HepG2 (cell line): ENCODE results near the gene SAMD10. TPM values are rescaled to one million over a fixed set of nuclear protein-coding genes. Genes with fewer than 3 reads are reported as not detected.
A peak's percentile ranks its signal among the peaks of the same experiment; 100 is the strongest.

Experiments used
- ARHGAP35 ChIP-seq: sonication (generic); formaldehyde crosslinking; IDR thresholded peaks from 2 replicates; pipeline ENCODE4 v1.9.0; 2022; ENCODE audit warnings: mild to moderate bottlenecking, inconsistent platforms, moderate library complexity, missing genetic modification reagents, borderline replicate concordance
- CAMTA2 ChIP-seq: sonication (generic); formaldehyde crosslinking; IDR thresholded peaks from 2 replicates; pipeline ENCODE4 v1.4.0; 2020; ENCODE audit warnings: mild to moderate bottlenecking, missing genetic modification reagents, borderline replicate concordance
- CBX5 ChIP-seq: sonication (generic); formaldehyde crosslinking; IDR thresholded peaks from 2 replicates; pipeline ENCODE4 v1.4.0; 2020; ENCODE audit warnings: missing genetic modification reagents, borderline replicate concordance
- CCDC6 ChIP-seq: sonication (generic); formaldehyde crosslinking; IDR thresholded peaks from 2 replicates; pipeline ENCODE4 v1.8.1; 2022; ENCODE audit warnings: mild to moderate bottlenecking, missing genetic modification reagents, moderate library complexity
- GFI1 ChIP-seq: sonication (generic); formaldehyde crosslinking; IDR thresholded peaks from 2 replicates; pipeline ENCODE4 v1.5.0; 2020; ENCODE audit warnings: missing genetic modification reagents, mild to moderate bottlenecking, borderline replicate concordance
- HNRNPH1 ChIP-seq: fragments of 200-400 bp; formaldehyde crosslinking; optimal IDR thresholded peaks from 2 replicates; pipeline ENCODE3; 2017; ENCODE audit warnings: mild to moderate bottlenecking, low read depth, low read length
- JUND ChIP-seq: sonication (generic); formaldehyde crosslinking; IDR thresholded peaks from 2 replicates; pipeline ENCODE4 v1.8.0; 2022; ENCODE audit warnings: mild to moderate bottlenecking, missing genetic modification reagents
- KAT7 ChIP-seq: IDR thresholded peaks from 2 replicates; pipeline ENCODE4 v1.6.1; 2018; ENCODE audit warnings: borderline replicate concordance, missing compliant biosample characterization
- KLF6 ChIP-seq: IDR thresholded peaks from 2 replicates; pipeline ENCODE4 v1.8.0; 2016; ENCODE audit warnings: missing biosample characterization, missing genetic modification reagents
- MXI1 ChIP-seq: IDR thresholded peaks from 3 replicates; pipeline ENCODE4 v1.6.1; 2012; ENCODE audit warnings: low read depth, low read length, inconsistent platforms, borderline replicate concordance
- NPAS2 ChIP-seq: sonication (generic); formaldehyde crosslinking; IDR thresholded peaks from 2 replicates; pipeline ENCODE4 v1.8.0; 2022; ENCODE audit warnings: mild to moderate bottlenecking, missing genetic modification reagents, borderline replicate concordance
- PBX2 ChIP-seq: IDR thresholded peaks from 2 replicates; pipeline ENCODE4 v1.6.1; 2016; ENCODE audit warnings: control low read depth
- POLR2AphosphoS2 ChIP-seq: IDR thresholded peaks from 2 replicates; pipeline ENCODE4 v1.6.1; 2011; ENCODE audit warnings: low read depth, low read length, improper control_type of control experiment
- RBFOX2 ChIP-seq: fragments of 200-400 bp; formaldehyde crosslinking; IDR thresholded peaks from 2 replicates; pipeline ENCODE4 v1.6.1; 2017; ENCODE audit warnings: low read depth, mild to moderate bottlenecking, low read length
- SP1 ChIP-seq, 2 experiments: fragments of 450-650 bp in 1 of 2; sonication (generic) in 1 of 2; formaldehyde crosslinking in 1 of 2; IDR thresholded peaks; 2 replicates each; pipeline versions ENCODE4 v1.4.0 to v1.6.1; 2016 to 2020; ENCODE audit warnings: missing genetic modification reagents in 1 of 2
- SUZ12 ChIP-seq: fragments of 150-350 bp; IDR thresholded peaks from 2 replicates; pipeline ENCODE4 v1.6.1; 2014; ENCODE audit warnings: low read depth, low read length
- XRCC5 ChIP-seq: fragments of 200-400 bp; formaldehyde crosslinking; optimal IDR thresholded peaks from 2 replicates; pipeline ENCODE3; 2017; ENCODE audit warnings: mild to moderate bottlenecking, low read length
- ZNF101 ChIP-seq: sonication (generic); formaldehyde crosslinking; IDR thresholded peaks from 2 replicates; pipeline ENCODE4 v1.4.0; 2020; ENCODE audit warnings: mild to moderate bottlenecking, low read depth, missing genetic modification reagents, borderline replicate concordance
- ZNF367 ChIP-seq: sonication (generic); formaldehyde crosslinking; IDR thresholded peaks from 2 replicates; pipeline ENCODE4 v1.4.0; 2020; ENCODE audit warnings: missing genetic modification reagents, borderline replicate concordance
- ZNF484 ChIP-seq: sonication (generic); formaldehyde crosslinking; IDR thresholded peaks from 2 replicates; pipeline ENCODE4 v1.5.1; 2020; ENCODE audit warnings: mild to moderate bottlenecking, low read depth, missing genetic modification reagents, borderline replicate concordance
- ZNF616 ChIP-seq: sonication (generic); formaldehyde crosslinking; IDR thresholded peaks from 2 replicates; pipeline ENCODE4 v1.5.0; 2020; ENCODE audit warnings: low read depth, mild to moderate bottlenecking, missing genetic modification reagents
- ZSCAN9 ChIP-seq: IDR thresholded peaks from 2 replicates; pipeline ENCODE4 v1.6.1; 2016; ENCODE audit warnings: borderline replicate concordance
- polyA plus RNA-seq, 8 experiments: library from polyadenylated mRNA; depleted of rRNA in 3 of 8; stranded (reverse) in 7 of 8; unstranded in 1 of 8; fragments of >200 nt; fragmentation: Illumina TruSeq in 4 of 8; extraction: Trizol in 4 of 8; gene quantifications; 2 replicates each; pipeline versions ENCODE4 v1.2.1 to v1.2.3, GENCODE V29; 2011 to 2016; ENCODE audit warnings: low read depth in 4 of 8, missing spikeins in 1 of 8, mixed read lengths in 1 of 8; ENCODE audit not compliant: insufficient read depth in 1 of 8
- total RNA-seq, 5 experiments: library from RNA; depleted of rRNA; stranded (reverse); fragments of >200 nt; fragmentation: Illumina TruSeq; extraction: Trizol; gene quantifications; 2 replicates each; pipeline ENCODE4 v1.2.3, GENCODE V29; 2016; ENCODE audit warnings: low read depth in 1 of 5
- TF ChIP-seq, protein P1 (sequence below): sonication (generic); formaldehyde crosslinking; IDR thresholded peaks from 2 replicates; pipeline ENCODE4 v1.4.0; 2020; ENCODE audit warnings: missing genetic modification reagents

The SAMD10 gene
- total and polyA plus RNA-seq, 2 of the 13 experiments (the other 11 are each of a cell fraction or from before 2014, with no cell fraction given) = 6.1 to 11.0 TPM

DNA sequence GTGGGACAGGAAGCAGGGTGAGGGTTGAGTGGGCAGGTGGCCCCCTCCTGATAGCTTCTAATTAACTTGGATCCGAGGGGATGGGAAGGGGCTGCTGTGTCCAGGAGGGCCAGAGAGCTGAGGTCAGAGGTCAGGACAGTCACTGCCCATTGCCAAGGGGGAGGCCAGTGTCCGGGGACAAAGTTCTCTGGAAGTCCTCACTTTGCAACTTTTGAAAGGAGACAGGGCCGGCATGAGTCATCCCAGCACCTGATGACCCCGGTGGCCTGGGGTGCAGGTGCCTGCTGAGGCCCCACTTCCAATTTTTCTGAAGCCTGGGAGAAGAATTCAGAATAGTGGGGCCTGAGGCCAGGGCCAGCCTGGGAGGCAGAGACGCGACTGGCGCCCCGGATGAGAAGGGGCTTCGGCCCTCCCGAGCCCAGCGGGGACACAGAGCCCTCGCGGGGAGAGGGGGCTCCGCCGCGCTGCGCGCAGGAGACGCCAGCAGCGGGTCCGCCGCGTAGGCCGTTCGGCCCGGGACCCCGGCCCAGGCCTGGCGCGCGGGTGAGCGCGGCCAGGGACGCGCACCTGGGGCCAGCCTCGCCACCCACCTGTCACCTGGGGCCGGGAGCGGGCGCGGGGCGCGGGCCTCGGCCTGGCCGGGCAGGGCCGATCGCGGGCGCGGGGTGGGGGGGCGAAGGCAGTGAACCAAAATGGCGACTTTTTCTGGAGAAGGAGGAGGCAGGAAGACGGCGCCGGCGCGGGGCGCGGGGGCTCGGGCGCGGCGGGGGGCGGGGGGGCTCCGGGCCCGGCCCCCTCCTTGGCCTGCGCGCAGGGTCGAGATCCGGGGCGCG lies 10.3 kb downstream of the SAMD10 start (continued):
- TF ChIP-seq MXI1 (peak; percentile 71; the same call in 1 of the 3 replicates), NPAS2 (CRISPR knock-in tag) (no peak), KAT7 (CRISPR knock-in tag) (no peak), SP1 (IDR thresholded peaks at IDR 0.05) (no peak), SP1 (CRISPR knock-in tag; IDR thresholded peaks at IDR 0.05) (no peak), HNRNPH1 (no peak), ZNF367 (CRISPR knock-in tag) (peak; percentile 52; the same call in 1 of the 2 replicates), ZNF101 (0 out of 2 replicates have a peak, but pooled peaks have one; percentile 69), CBX5 (no peak; the same call in 1 of the 2 replicates), ZNF616 (CRISPR knock-in tag) (no peak; the same call in 1 of the 2 replicates), XRCC5 (peak; percentile 84), ARHGAP35 (no peak; the same call in 1 of the 2 replicates), ZNF484 (no peak), POLR2AphosphoS2 (no peak), RBFOX2 (peak; percentile 92), GFI1 (CRISPR knock-in tag) (no peak; the same call in 1 of the 2 replicates), CCDC6 (CRISPR knock-in tag) (no peak), SUZ12 (no peak), CAMTA2 (CRISPR knock-in tag) (no peak), PBX2 (CRISPR knock-in tag) (no peak), KLF6 (CRISPR knock-in tag) (peak; percentile 71), JUND (CRISPR knock-in tag) (peak; percentile 97), ZSCAN9 (CRISPR knock-in tag) (peak; percentile 59; the same call in 1 of the 2 replicates)
- TF ChIP-seq, protein P1, sequence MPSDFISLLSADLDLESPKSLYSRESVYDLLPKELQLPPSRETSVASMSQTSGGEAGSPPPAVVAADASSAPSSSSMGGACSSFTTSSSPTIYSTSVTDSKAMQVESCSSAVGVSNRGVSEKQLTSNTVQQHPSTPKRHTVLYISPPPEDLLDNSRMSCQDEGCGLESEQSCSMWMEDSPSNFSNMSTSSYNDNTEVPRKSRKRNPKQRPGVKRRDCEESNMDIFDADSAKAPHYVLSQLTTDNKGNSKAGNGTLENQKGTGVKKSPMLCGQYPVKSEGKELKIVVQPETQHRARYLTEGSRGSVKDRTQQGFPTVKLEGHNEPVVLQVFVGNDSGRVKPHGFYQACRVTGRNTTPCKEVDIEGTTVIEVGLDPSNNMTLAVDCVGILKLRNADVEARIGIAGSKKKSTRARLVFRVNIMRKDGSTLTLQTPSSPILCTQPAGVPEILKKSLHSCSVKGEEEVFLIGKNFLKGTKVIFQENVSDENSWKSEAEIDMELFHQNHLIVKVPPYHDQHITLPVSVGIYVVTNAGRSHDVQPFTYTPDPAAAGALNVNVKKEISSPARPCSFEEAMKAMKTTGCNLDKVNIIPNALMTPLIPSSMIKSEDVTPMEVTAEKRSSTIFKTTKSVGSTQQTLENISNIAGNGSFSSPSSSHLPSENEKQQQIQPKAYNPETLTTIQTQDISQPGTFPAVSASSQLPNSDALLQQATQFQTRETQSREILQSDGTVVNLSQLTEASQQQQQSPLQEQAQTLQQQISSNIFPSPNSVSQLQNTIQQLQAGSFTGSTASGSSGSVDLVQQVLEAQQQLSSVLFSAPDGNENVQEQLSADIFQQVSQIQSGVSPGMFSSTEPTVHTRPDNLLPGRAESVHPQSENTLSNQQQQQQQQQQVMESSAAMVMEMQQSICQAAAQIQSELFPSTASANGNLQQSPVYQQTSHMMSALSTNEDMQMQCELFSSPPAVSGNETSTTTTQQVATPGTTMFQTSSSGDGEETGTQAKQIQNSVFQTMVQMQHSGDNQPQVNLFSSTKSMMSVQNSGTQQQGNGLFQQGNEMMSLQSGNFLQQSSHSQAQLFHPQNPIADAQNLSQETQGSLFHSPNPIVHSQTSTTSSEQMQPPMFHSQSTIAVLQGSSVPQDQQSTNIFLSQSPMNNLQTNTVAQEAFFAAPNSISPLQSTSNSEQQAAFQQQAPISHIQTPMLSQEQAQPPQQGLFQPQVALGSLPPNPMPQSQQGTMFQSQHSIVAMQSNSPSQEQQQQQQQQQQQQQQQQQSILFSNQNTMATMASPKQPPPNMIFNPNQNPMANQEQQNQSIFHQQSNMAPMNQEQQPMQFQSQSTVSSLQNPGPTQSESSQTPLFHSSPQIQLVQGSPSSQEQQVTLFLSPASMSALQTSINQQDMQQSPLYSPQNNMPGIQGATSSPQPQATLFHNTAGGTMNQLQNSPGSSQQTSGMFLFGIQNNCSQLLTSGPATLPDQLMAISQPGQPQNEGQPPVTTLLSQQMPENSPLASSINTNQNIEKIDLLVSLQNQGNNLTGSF (CRISPR knock-in tag) = no peak
